Smooth muscle cell (in vitro differentiated cells): ENCODE results near the gene ARHGEF10L. TPM values are rescaled to one million over a fixed set of nuclear protein-coding genes. Genes with fewer than 3 reads are reported as not detected.

Source experiments
- DNase-seq: peaks from one replicate; lab custom pipeline; 2025; ENCODE audit not compliant: unreplicated experiment; lab: John Stamatoyannopoulos, UW
- H2AFZ ChIP-seq: fragments of 200-600 bp; sonication (generic); 2 replicates; pipeline ENCODE4 v1.6.0; 2016; ENCODE audit warnings: antibody characterized with exemption, low read depth, mild to moderate bottlenecking
- H3F3A ChIP-seq: fragments of 200-600 bp; sonication (generic); 2 replicates; pipeline ENCODE4 v1.6.0; 2017; ENCODE audit warnings: antibody characterized with exemption, low read depth
- H3K27ac ChIP-seq: fragments of 200-600 bp; sonication (generic); 2 replicates; pipeline ENCODE4 v1.5.1; 2016; ENCODE audit warnings: low read depth, mild to moderate bottlenecking
- H3K27me3 ChIP-seq: fragments of 200-600 bp; sonication (generic); 2 replicates; pipeline ENCODE4 v1.6.1; 2016; ENCODE audit warnings: low read depth, mild to moderate bottlenecking
- H3K36me3 ChIP-seq: fragments of 200-600 bp; sonication (generic); 2 replicates; pipeline ENCODE4 v1.5.1; 2016; ENCODE audit warnings: low read depth
- H3K4me1 ChIP-seq: fragments of 200-600 bp; sonication (generic); 2 replicates; pipeline ENCODE4 v1.5.1; 2016; ENCODE audit warnings: low read depth
- H3K4me2 ChIP-seq: fragments of 200-600 bp; sonication (generic); 2 replicates; pipeline ENCODE4 v1.6.0; 2016; ENCODE audit warnings: mild to moderate bottlenecking
- H3K4me3 ChIP-seq: fragments of 200-600 bp; sonication (generic); 2 replicates; pipeline ENCODE4 v1.5.1; 2016; ENCODE audit warnings: mild to moderate bottlenecking
- H3K79me2 ChIP-seq: fragments of 200-600 bp; sonication (generic); 2 replicates; pipeline ENCODE4 v1.6.0; 2016; ENCODE audit warnings: low read depth, mild to moderate bottlenecking
- H3K9ac ChIP-seq: fragments of 200-600 bp; sonication (generic); 2 replicates; pipeline ENCODE4 v1.6.0; 2016; ENCODE audit warnings: low read depth
- H3K9me3 ChIP-seq: fragments of 200-600 bp; sonication (generic); replicated peaks from 2 replicates; pipeline ENCODE4 v1.5.1; 2016; ENCODE audit warnings: low read depth
- H4K20me1 ChIP-seq: fragments of 200-600 bp; sonication (generic); 2 replicates; pipeline ENCODE4 v1.6.0; 2016; ENCODE audit warnings: low read depth
- CTCF ChIP-seq: fragments of 200-600 bp; sonication (generic); IDR thresholded peaks from 2 replicates; pipeline ENCODE4 v1.5.1; 2017; ENCODE audit warnings: borderline replicate concordance, mild to moderate bottlenecking, antibody characterized with exemption; ENCODE audit not compliant: insufficient read depth, poor library complexity, severe bottlenecking
- WGBS: methylation state at CpG from one replicate; pipeline ENCODE4 v1.1.7; 2016; ENCODE audit warnings: low lambda C conversion rate; 5-methylcytosine and 5-hydroxymethylcytosine counted together
- polyA plus RNA-seq: library from polyadenylated mRNA; unstranded; fragments of >200 nt; fragmentation: Nextera tagmentation; extraction: Ambion mirVana; gene quantifications from 2 replicates; pipeline ENCODE4 v1.2.1, GENCODE V29; 2016
- total RNA-seq: library from RNA; depleted of rRNA; stranded (reverse); fragments of >200 nt; gene quantifications from 2 replicates; pipeline ENCODE4 v1.2.3, GENCODE V29; 2014

Gene ARHGEF10L
- total and polyA plus RNA-seq, 2 experiments from 2014 or later: 6.6 to 13.7 TPM

GRCh38 chr1:17600321-17600720 is 60.8 kb downstream of the ARHGEF10L start:
- H3K4me3 ChIP-seq: no peak overlapping the region
- no peaks in the 10 kb centered on the region for H3F3A ChIP-seq
- no peaks in the 10 kb centered on the region for H3K27me3 ChIP-seq
- no peak overlapping the region for H3K27ac ChIP-seq
- no peaks in the 10 kb centered on the region for H3K79me2 ChIP-seq
- no peaks in the 10 kb centered on the region for H3K9me3 ChIP-seq
- 96% methylated on average over 6 of the region's 6 CpGs for WGBS
- H2AFZ ChIP-seq: no peak overlapping the region
- H3K9ac ChIP-seq: no peak overlapping the region
- no peak for DNase-seq
- H3K4me1 ChIP-seq: no peaks in the 10 kb centered on the region
- peaks cover 63% of the 10 kb centered on the region for H4K20me1 ChIP-seq
- TF ChIP-seq CTCF: no peak
- H3K4me2 ChIP-seq: no peak overlapping the region
- no peaks in the 10 kb centered on the region for H3K36me3 ChIP-seq

- Histone ChIP-seq H3K4me3 (no peak overlapping the region), H3K36me3 (no peaks in the 10 kb centered on the region), H3K79me2 (no peaks in the 10 kb centered on the region), H3K4me1 (no peaks in the 10 kb centered on the region), H3K27me3 (no peaks in the 10 kb centered on the region), H3K4me2 (no peak overlapping the region), H2AFZ (no peak overlapping the region), H3K9me3 (no peaks in the 10 kb centered on the region), H3K27ac (no peak overlapping the region), H3K9ac (no peak overlapping the region), H3F3A (no peaks in the 10 kb centered on the region), H4K20me1 (peaks cover 50% of the 10 kb centered on the region)
- 95% methylated on average over 17 of the region's 17 CpGs for WGBS
- no peak for TF ChIP-seq CTCF
- DNase-seq: no peak
Measured at GRCh38 chr1:17601643-17602382, 62.3 kb downstream of the ARHGEF10L start.

- TF ChIP-seq CTCF: no peak
- Histone ChIP-seq H2AFZ (no peak overlapping the region), H3F3A (no peaks in the 10 kb centered on the region), H3K9ac (no peak overlapping the region), H3K27ac (no peak overlapping the region), H3K36me3 (no peaks in the 10 kb centered on the region), H4K20me1 (peaks cover 43% of the 10 kb centered on the region), H3K79me2 (no peaks in the 10 kb centered on the region), H3K27me3 (no peaks in the 10 kb centered on the region), H3K4me1 (no peaks in the 10 kb centered on the region), H3K4me3 (no peak overlapping the region), H3K9me3 (no peaks in the 10 kb centered on the region), H3K4me2 (no peak overlapping the region)
- WGBS: 90% methylated on average over 21 of the region's 26 CpGs
- no peak for DNase-seq
Measured at GRCh38 chr1:17603091-17603841, 63.8 kb downstream of the ARHGEF10L start.
